Uterus (tissue), 4 donors: ENCODE measurements around the gene TMEM131L. TPM values are rescaled to one million over a fixed set of nuclear protein-coding genes. Genes with fewer than 3 reads are reported as not detected.

Experiments
- DNase-seq, 2 donors: peaks; one replicate each; pipeline ENCODE4 v3.0.0-alpha.2; 2019 to 2020
- H3K27ac ChIP-seq, 2 donors: fragments of 200-600 bp; sonication (generic); 1 replicate in 1 of 2; 2 replicates in 1 of 2; pipeline ENCODE4 v1.5.1; 2016 to 2018
- H3K27me3 ChIP-seq, 2 donors: fragments of 200-600 bp; sonication (generic); one replicate each; pipeline ENCODE4 v1.5.1; 2018 to 2019; ENCODE audit warnings: control low read depth in 1 of 2
- H3K36me3 ChIP-seq, 2 donors: fragments of 200-600 bp; sonication (generic); one replicate each; pipeline ENCODE4 v1.5.1; 2019; ENCODE audit warnings: control low read depth in 1 of 2
- H3K4me1 ChIP-seq, 2 donors: fragments of 200-600 bp; sonication (generic); one replicate each; pipeline ENCODE4 v1.5.1; 2018 to 2019; ENCODE audit warnings: control low read depth in 1 of 2
- H3K4me3 ChIP-seq, 2 donors: fragments of 200-600 bp; sonication (generic); 1 replicate in 1 of 2; 2 replicates in 1 of 2; pipeline ENCODE4 v1.5.1; 2018 to 2019; ENCODE audit warnings: mild to moderate bottlenecking in 1 of 2
- H3K9me3 ChIP-seq, 2 donors: fragments of 200-600 bp; sonication (generic); one replicate each; pipeline ENCODE4 v1.5.1; 2019; ENCODE audit warnings: control low read depth in 1 of 2
- POLR2A ChIP-seq, 2 donors: fragments of 450-650 bp; IDR thresholded peaks; one replicate each; pipeline ENCODE4 v1.6.1; 2016; ENCODE audit warnings: antibody characterized with exemption in 2 of 2, mild to moderate bottlenecking in 1 of 2, moderate library complexity in 1 of 2
- intact Hi-C: fragments of 100-400 bp; cut with DNase I; formaldehyde crosslinking; loops from one replicate; pipeline ENCODE4 v1.15.1; 2023; ENCODE audit warnings: low total_unique reads
- total RNA-seq, 4 donors: library from RNA; depleted of rRNA in 3 of 4; stranded (reverse); fragments of >200 nt in 3 of 4; gene quantifications; one replicate each; pipeline versions ENCODE4 v1.1.0 to v1.2.4, GENCODE V29; 2014 to 2023
- TF ChIP-seq, protein P1 (sequence below), 4 experiments: fragments of 200-600 bp in 2 of 4; fragments of 450-650 bp in 2 of 4; sonication (generic) in 2 of 4; IDR thresholded peaks; one replicate each; pipeline ENCODE4 v1.5.1; 2016 to 2019; ENCODE audit warnings: antibody characterized with exemption in 4 of 4, mild to moderate bottlenecking in 2 of 4, moderate library complexity in 1 of 4
- donor health status: DM: yes; HTN: yes; CAD: no.

Gene TMEM131L
- total RNA-seq, 4 donors from 2014 or later, result 2.4 to 49.6 (median 18.0) TPM

DNA sequence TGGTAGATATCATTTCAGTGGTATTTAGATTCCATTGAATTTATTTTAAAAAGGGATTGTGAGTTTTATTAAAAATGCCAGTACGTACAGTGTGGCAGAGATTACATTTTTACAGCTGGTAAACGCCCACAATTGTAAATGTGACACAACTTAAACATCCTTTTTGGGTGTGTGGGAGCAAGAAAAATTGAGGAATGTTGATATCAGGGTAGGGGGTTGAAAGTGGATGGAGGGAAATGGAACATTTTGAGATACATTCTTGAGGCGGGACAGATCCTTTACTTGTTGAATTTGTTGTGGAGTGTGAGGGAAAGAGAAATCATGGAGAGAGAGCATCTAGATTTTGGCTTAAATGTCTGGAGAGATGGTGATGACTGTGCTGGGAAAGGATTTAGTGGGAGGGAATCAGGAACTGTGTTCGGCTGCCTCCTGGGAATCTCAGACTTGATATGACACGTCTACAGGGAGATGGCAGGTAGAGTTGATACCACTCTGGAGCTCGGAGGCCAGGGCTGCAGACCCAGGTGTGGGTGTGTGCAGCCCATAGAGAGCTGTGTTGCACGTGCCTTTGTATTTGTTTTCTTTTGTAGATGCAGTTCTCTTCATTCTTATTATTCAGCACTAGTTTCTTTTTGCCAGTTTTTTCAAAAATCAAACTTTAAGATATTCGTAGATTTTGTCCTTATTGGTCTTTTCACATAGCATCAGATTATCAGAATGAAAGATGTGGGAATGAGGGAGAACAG is 10.8 kb downstream of the TMEM131L start:
- H3K27ac ChIP-seq, result no peak overlapping the region
- no peaks in the 10 kb centered on the region for H3K27me3 ChIP-seq
- TF ChIP-seq POLR2A (IDR thresholded peaks at IDR 0.05), result no peak
- TF ChIP-seq, protein P1, sequence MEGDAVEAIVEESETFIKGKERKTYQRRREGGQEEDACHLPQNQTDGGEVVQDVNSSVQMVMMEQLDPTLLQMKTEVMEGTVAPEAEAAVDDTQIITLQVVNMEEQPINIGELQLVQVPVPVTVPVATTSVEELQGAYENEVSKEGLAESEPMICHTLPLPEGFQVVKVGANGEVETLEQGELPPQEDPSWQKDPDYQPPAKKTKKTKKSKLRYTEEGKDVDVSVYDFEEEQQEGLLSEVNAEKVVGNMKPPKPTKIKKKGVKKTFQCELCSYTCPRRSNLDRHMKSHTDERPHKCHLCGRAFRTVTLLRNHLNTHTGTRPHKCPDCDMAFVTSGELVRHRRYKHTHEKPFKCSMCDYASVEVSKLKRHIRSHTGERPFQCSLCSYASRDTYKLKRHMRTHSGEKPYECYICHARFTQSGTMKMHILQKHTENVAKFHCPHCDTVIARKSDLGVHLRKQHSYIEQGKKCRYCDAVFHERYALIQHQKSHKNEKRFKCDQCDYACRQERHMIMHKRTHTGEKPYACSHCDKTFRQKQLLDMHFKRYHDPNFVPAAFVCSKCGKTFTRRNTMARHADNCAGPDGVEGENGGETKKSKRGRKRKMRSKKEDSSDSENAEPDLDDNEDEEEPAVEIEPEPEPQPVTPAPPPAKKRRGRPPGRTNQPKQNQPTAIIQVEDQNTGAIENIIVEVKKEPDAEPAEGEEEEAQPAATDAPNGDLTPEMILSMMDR (IDR thresholded peaks at IDR 0.05), result no peak
- H3K4me1 ChIP-seq, result no peaks in the 10 kb centered on the region
- no peak overlapping the region for H3K4me3 ChIP-seq
- H3K9me3 ChIP-seq, result no peaks in the 10 kb centered on the region
- intact Hi-C loops, result no loop called here
- H3K36me3 ChIP-seq, result no peaks in the 10 kb centered on the region
- DNase-seq, result no peak

DNA sequence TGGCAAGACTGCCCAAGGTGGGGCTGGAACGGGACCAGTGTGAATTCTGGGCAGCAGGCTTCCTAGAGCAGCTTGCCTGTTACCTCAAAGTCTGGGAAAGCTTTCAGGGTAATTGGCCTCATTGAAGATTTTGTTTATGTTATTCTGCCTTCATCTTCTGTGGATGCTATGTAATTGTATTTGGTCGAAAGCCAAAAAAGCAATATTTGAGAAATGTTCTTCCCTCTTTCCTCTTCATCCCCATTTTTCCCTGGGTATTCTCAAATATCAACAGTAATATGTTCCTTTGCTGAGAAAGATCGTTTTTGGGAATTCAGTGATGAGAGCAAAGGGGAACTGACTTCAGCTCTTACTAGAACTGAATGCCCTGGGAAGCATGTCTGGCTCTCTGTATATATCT is 12.9 kb downstream of the TMEM131L start:
- DNase-seq, result no peak
- intact Hi-C loops, result no loop called here
- no peak overlapping the region for H3K27ac ChIP-seq
- H3K4me3 ChIP-seq, result no peak overlapping the region
- H3K27me3 ChIP-seq, result no peaks in the 10 kb centered on the region
- no peak for TF ChIP-seq POLR2A (IDR thresholded peaks at IDR 0.05)
- TF ChIP-seq, protein P1 (IDR thresholded peaks at IDR 0.05), result no peak
- no peaks in the 10 kb centered on the region for H3K9me3 ChIP-seq
- no peaks in the 10 kb centered on the region for H3K36me3 ChIP-seq
- no peaks in the 10 kb centered on the region for H3K4me1 ChIP-seq

DNA sequence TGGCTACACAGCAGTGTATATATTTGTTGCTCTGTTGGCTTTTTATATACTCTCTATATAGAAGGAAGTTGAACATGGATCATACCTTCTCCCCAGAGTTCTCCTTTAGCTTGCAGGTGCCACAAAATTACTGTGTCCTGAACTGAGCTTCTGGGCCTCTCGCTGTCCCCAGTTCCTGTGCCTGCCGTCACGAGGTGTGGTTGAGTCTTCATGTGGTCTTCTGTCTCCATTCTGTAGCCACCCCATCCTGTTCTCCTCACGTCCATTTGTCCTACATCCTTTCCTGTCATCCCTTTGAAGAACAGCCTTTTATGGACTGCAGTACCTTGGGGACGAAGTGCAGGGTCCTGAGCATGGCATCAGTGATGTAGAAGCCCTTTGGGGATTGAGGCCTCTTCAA is 14.5 kb downstream of the TMEM131L start:
- intact Hi-C loops, result no loop called here
- Histone ChIP-seq H3K27ac (no peak overlapping the region), H3K4me1 (no peaks in the 10 kb centered on the region), H3K4me3 (no peak overlapping the region), H3K9me3 (no peaks in the 10 kb centered on the region), H3K36me3 (no peaks in the 10 kb centered on the region), H3K27me3 (no peaks in the 10 kb centered on the region)
- DNase-seq, result no peak
- TF ChIP-seq POLR2A (IDR thresholded peaks at IDR 0.05), result no peak
- TF ChIP-seq, protein P1 (IDR thresholded peaks at IDR 0.05), result no peak

DNA sequence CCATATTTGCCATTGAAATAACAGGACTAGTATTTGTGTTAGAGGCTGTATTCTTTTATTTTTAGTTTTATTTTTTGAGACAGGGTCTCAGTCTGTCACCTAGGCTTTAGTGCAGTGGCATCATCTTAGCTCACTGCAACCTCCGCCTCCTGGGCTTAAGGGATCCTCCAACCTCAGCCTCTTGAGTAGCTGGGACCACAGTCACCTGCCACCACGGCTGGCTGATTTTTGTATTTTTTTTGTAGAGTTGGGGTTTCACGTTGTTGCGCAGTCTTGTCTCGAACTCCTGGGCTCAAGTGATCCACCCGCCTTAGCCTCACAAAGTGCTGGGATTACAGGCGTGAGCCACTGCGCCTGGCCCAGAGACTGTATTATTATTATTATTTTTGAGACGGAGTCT is 15.3 kb downstream of the TMEM131L start:
- Histone ChIP-seq H3K4me3 (no peak overlapping the region), H3K27ac (no peak overlapping the region), H3K4me1 (no peaks in the 10 kb centered on the region), H3K36me3 (no peaks in the 10 kb centered on the region), H3K9me3 (no peaks in the 10 kb centered on the region), H3K27me3 (no peaks in the 10 kb centered on the region)
- no peak for DNase-seq
- intact Hi-C loops, result no loop called here
- TF ChIP-seq POLR2A (IDR thresholded peaks at IDR 0.05), result no peak
- TF ChIP-seq, protein P1 (IDR thresholded peaks at IDR 0.05), result no peak

DNA sequence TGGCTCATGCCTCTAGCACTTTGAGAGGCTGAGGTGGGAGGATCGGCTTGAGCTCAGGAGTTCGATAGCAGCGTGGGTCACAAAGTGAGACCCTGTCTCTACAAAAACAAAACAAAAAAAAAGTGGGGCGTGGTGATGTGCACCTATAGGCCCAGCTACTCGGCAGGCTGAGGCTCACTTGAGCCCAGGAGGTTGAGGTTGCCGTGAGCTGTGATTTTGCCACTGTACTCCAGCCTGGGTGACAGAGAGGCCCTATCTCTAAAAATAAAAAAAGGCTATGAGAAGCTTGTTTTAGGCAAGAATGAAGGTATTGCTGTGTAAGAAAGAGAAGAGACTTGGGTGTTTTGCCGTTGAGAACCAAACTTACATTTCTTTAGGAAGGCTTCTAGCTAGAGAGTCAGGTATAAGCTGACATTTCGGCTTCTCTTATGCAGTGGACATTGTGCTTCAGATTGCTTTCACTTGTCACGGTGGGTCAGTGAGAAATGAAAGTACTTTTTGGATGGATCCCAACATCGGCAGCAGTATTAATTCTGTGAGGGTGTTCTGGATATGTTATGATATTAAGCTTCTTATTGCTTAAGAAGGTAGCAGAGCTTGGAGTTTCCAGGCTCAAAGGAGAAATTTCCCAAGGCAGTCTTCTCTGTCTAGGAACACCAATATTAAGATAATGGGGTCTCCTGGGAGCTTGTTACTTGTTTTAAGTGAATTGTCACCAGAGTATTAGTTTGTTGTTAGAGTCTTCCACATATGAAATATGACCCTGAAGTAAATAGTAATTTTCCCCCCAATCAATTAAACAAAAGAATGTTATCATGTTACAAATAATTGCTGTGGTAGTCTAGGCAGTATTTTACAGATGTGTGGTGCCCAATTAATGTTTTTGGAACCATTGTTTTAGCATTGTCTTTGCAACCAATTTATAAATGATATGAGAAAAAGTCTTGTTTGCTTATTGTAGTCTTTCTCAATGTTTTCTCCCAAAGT is 17.6 kb downstream of the TMEM131L start:
- Histone ChIP-seq H3K4me3 (peak overlapping the region in 1 of 2 donors; percentile 11), H3K9me3 (no peaks in the 10 kb centered on the region), H3K36me3 (no peaks in the 10 kb centered on the region), H3K27ac (peak overlapping the region; percentile 51 to 58), H3K4me1 (peaks cover 0 to 5% of the 10 kb centered on the region in 2 donors), H3K27me3 (no peaks in the 10 kb centered on the region)
- intact Hi-C loops, result no loop called here
- no peak for TF ChIP-seq POLR2A (IDR thresholded peaks at IDR 0.05)
- TF ChIP-seq, protein P1 (IDR thresholded peaks at IDR 0.05), result no peak
- DNase-seq, result no peak
